Right lung (tissue), 10 donors: ENCODE data around the gene CCL22. TPM values are rescaled to one million over a fixed set of nuclear protein-coding genes. Genes with fewer than 3 reads are reported as not detected.
"Not testable (repeated sequence)": the region's sequence is repeated elsewhere in the genome, so short reads cannot be mapped to it uniquely, and the experiment has no call there.

Experiments
- DNase-seq, 2 donors: peaks; one replicate each; pipeline ENCODE4 v3.0.0-alpha.2; 2013
- long read RNA-seq, 8 donors: transcript quantifications; one replicate each; lab custom pipeline, GENCODE V29; 2026
- polyA plus RNA-seq, 5 donors: library from polyadenylated mRNA; unstranded; fragments of 120-200 nt; gene quantifications; one replicate each; pipeline versions ENCODE4 v1.2.1 to v1.2.3, GENCODE V29; 2013; ENCODE audit warnings: inconsistent platforms in 1 of 5, low replicate concordance in 1 of 5; ENCODE audit not compliant: insufficient read length in 5 of 5, insufficient read depth in 1 of 5

CCL22 gene, protein sequence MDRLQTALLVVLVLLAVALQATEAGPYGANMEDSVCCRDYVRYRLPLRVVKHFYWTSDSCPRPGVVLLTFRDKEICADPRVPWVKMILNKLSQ
- polyA plus RNA-seq = under 1 TPM; 0.15 to 0.39 (median 0.22) TPM
- long read RNA-seq, donor 1 = 0 reads
- long read RNA-seq, donor 2 = 0 reads
- long read RNA-seq, donor 3 = 0 reads
- long read RNA-seq, donor 4 = 0 reads
- long read RNA-seq, donor 5 = 0 reads
- long read RNA-seq, donor 6 = 0 reads
- long read RNA-seq, donor 7 = 0 reads
- long read RNA-seq, donor 8 = 0 reads

GRCh38 chr16:57358527-57359095 lies at the start of gene CCL22:
CCL22 (plus strand) TSS chr16:57358783; CDS start chr16:57358817, 34 bp downstream.
- no peak for DNase-seq

DNA sequence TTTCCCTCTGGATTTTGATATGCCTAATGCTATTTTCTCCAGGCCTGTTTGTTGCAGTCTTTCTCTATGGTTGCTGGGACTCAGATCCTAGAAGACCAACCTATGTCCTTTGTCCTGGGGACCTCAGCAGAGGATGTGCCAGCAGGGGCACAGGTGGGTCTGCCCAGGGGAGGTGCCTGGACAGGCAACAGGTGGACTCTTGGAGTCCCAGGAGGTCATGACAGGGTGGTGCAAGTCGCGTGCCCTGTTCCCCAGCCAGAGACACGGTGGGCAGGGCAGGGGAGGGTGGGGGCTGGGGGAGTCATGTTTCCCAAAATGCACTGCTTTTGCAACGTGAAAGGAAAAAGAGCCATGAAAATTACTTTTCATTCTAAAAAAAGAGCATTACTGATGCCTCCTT lies 47.8 kb upstream of the CCL22 start:
- no peak for DNase-seq

DNA sequence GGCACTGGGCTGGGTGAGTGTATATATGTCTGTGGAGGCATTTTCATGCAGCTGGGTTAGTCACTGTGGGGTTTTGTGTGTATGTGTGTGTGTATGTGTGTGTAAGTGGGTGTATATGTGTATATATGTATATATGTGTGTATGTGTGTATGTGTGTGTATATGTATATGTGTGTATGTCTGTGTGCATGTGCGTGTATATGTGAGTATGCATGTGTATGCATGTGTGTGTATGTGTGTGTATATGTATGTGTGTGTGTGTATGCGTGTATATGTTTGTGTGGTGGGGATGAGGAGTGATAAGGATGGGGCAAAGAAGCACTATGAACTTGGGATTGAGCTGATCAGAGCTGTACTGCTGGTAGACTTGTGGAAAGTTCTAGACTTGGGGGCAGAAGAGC lies 45.1 kb upstream of the CCL22 start:
- no peak for DNase-seq

GRCh38 chr16:57314161-57314785 lies 44.3 kb upstream of the CCL22 start:
- no peak for DNase-seq

GRCh38 chr16:57315416-57315815 lies 43.2 kb upstream of the CCL22 start:
- DNase-seq = no peak

GRCh38 chr16:57316390-57317017 lies 42.1 kb upstream of the CCL22 start:
- no peak for DNase-seq

GRCh38 chr16:57318240-57318970 lies 40.2 kb upstream of the CCL22 start:
- DNase-seq = no peak

DNA sequence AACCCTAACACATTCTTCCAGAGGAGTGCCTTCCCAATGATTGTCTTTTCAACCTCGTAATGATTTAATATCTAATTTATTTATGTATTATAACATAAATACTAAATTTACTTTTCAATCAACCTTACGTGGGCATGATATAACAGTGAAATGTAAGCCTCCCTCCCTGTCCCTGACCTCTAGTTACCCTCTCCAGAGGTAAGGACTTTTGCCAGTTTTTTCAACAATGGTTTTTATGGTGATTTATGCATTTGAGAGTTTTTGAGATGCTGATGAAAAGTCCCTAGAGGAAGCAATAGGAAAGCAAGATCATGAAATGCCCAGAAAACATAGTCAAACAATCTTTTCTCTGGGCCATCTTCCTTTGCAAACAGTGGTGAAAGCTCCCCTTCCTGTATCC lies 38.9 kb upstream of the CCL22 start:
- no peak for DNase-seq

DNA sequence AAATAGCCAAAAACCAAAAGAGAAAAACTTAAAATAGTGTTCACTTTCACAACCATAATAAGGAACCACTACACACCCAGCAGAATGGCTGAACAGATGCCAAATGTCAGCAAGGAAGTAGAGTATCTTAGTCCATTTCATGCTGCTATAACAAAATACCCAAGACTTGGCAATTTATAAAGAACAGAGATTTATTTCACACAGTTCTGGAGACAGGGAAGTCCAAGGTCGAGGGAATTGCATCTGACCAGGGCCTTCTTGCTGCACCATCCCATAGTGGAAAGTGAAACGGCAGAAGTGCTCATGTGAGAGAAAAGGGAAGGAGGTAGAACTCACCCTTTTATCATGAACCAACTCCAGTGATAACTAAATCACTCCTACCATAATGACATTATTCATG lies 33.8 kb upstream of the CCL22 start:
- DNase-seq = no peak

DNA sequence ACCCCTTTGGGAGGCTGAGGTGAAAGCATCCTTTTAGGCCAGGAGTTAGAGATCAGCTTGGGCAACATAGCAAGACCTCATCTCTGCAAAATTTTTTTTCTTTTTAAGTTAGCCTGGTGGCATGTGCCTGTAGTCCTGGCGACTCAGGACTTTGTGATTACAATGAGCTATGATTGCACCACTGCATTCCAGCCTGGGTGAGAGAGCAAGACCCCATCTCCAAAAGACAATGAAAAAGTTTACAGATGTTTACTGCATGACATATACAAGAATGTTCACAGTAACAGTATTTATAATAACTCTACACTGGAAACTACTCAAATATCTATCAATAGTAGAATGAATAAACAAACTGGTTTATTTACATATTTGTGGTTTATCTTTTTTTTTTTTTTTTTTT lies 33.1 kb upstream of the CCL22 start:
- no peak for DNase-seq

DNA sequence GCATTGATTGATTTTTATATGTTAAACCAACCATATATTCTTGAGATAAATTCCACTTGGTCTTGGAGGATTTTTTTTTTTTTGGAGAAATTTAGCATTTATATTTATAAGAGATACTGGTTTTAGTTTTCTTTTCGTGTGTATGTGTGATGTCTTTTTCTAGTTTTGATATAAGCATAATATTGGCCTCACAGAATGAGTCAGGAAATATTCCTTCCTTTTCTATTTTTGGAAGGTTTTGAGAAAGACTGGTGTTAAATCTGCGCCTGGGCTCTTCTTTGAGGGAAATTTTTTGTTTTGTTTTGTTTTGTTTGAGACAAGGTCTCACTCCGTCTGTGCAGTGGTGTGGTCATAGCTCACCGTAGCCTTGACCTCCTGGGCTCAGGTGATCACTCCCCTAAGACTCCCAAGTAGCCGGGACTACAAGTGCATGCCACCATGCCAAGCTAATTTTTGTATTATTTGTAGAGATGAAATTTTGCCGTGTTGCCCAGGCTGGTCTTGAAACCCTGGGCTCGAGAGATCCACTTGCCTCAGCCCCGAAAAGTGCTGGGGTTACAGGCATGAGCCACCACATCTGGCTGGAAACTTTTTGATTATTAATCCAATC lies 28.8 kb upstream of the CCL22 start:
- no peak for DNase-seq

GRCh38 chr16:57331355-57331754 lies 27.2 kb upstream of the CCL22 start:
- no peak for DNase-seq

DNA sequence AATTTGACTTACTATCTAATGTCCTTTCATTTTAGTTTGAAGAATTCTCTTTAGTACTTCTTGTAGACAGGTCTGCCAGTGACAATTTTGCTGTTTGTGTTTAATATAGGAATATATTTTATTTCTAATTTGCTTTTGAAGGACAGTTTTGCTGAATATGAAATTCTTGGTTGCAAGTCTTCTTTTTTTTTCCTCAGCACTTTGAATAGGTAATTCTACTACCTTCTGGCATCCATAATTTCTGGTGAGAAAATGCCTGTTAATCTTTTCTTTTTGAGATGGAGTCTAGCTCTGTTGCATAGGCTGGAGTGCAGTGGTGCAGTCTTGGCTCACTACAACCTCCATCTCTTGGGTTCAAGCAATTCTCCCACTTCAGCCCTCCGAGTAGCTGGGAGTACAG lies 25.2 kb upstream of the CCL22 start:
- DNase-seq = no peak

GRCh38 chr16:57335366-57335765 lies 23.2 kb upstream of the CCL22 start:
- no peak for DNase-seq

- no peak for DNase-seq
Observed at GRCh38 chr16:57341062-57341440, 17.5 kb upstream of the CCL22 start.

DNA sequence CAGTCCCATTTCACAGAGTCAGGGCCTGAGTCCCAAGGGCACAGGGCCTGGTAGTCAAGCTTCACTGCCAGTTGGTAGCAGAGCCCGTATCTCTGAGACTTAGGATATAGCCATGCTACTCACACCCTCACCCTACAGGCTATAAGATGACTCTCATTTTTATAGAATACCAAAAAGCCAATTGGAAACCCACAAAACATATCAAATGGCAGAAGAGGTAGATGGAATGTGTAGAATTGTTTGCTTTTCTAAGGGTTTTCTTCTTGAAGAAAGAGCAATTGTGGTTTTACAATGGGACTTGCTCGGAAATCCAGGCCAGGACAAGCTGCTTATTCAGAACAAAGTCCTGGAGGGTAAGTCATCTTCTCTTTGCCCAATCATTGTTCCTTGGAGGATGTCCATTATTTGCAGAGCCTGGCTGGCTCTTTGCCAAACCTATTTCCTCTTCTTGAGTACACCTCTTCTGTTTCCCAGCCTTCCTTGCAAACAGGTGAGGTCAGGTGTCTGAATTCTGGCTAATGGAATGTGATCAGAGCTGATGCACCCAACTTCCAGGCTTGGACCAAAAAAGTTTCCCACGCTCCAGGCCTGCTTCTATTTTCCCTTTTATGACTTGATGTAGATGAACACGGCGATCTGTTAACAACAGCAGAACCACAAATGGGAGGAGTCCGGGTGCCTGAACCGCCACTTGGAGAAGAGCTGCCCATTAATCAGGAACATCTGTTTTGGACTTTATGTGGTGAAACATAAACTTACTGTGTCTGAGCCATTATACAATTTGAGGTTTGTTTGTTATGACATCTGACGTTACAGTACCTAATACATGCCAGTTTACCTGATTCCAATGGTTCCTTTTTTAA lies 16.9 kb upstream of the CCL22 start:
- peak; percentile 9 to 26 for DNase-seq

- DNase-seq = not testable (repeated sequence)
Observed at GRCh38 chr16:57342606-57343005, 16.0 kb upstream of the CCL22 start.

DNA sequence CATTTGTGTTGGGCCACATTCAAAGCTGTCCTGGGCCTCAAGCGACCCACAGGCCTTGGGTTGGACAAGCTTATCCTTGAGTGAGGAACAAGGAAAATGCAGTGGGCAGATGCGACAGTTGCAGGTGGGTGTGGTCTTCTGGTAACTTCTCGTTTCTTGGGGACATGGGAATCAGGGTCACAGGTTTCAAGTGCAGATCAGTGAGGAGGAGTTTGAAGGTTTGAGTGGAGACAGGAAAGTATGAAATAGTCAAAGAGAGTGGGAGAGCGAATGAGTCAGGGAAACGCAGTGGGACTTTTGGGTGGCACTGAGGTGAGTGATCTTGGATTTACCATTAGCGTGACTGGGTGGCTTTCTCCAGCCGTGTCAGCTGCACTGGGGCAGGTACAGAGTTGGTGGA lies 15.4 kb upstream of the CCL22 start:
- DNase-seq = no peak

GRCh38 chr16:57344094-57344493 lies 14.5 kb upstream of the CCL22 start:
- not testable (repeated sequence) for DNase-seq

GRCh38 chr16:57345021-57345420 lies 13.6 kb upstream of the CCL22 start:
- no peak for DNase-seq
